Upper lobe of right lung (tissue), 1 donor: Measurements from ENCODE around the gene RUNX1. TPM values are rescaled to one million over a fixed set of nuclear protein-coding genes. Genes with fewer than 3 reads are reported as not detected.

Experiments
- ATAC-seq: fragments of 200-7000 bp; cut with Tn5 transposase; one replicate; pipeline ENCODE4 v1.9.1; 2020; ENCODE audit warnings: mild to moderate bottlenecking, moderate library complexity
- DNase-seq: peaks from one replicate; pipeline ENCODE4 v3.0.0-alpha.2; 2020
- H3K27ac ChIP-seq: fragments of 200-600 bp; one replicate; pipeline ENCODE4 v1.8.0; 2022
- H3K27me3 ChIP-seq: fragments of 200-600 bp; one replicate; pipeline ENCODE4 v1.8.0; 2022; ENCODE audit warnings: mild to moderate bottlenecking
- H3K36me3 ChIP-seq: fragments of 200-600 bp; one replicate; pipeline ENCODE4 v1.8.0; 2022
- H3K4me1 ChIP-seq: fragments of 200-600 bp; one replicate; pipeline ENCODE4 v1.8.0; 2022
- H3K4me3 ChIP-seq: fragments of 200-600 bp; one replicate; pipeline ENCODE4 v1.8.0; 2022; ENCODE audit warnings: mild to moderate bottlenecking
- H3K9me3 ChIP-seq: fragments of 200-600 bp; one replicate; pipeline ENCODE4 v1.8.0; 2022
- CTCF ChIP-seq: fragments of 200-600 bp; IDR thresholded peaks from one replicate; pipeline ENCODE4 v1.8.0; 2022; ENCODE audit warnings: antibody characterized with exemption
- intact Hi-C: fragments of 100-400 bp; cut with DNase I; formaldehyde crosslinking; loops from one replicate; pipeline ENCODE4 v1.11.0; 2022
- total RNA-seq: library from RNA; stranded (reverse); fragmentation: NEBNext Ultra II Directional; extraction: Animal tissue kit (Norgen Biotek cat#: 25700); gene quantifications from one replicate; pipeline ENCODE4 v1.2.1, GENCODE V29; 2021
- donor health status: DM: no; HTN: yes; CAD: no; lungs with severe emphysema.

RUNX1 gene
- total RNA-seq, 1 donor from 2014 or later = 86.9 TPM

GRCh38 chr21:34813266-34813894 lies 235.7 kb downstream of the RUNX1 start:
- intact Hi-C loops = no loop called here
- no peaks in the 10 kb centered on the region for H3K9me3 ChIP-seq

GRCh38 chr21:34812504-34813265 lies 236.4 kb downstream of the RUNX1 start:
- intact Hi-C loops = no loop called here
- H3K36me3 ChIP-seq = peaks cover 48% of the 10 kb centered on the region
- peaks cover 14% of the 10 kb centered on the region for H3K4me1 ChIP-seq
- no peak overlapping the region for H3K4me3 ChIP-seq
- H3K9me3 ChIP-seq = no peaks in the 10 kb centered on the region
- H3K27ac ChIP-seq = no peak overlapping the region
- no peak for DNase-seq
- TF ChIP-seq CTCF = no peak
- no peak for ATAC-seq
- H3K27me3 ChIP-seq = no peaks in the 10 kb centered on the region

More at GRCh38 chr21:34813266-34813894, 235.7 kb downstream of the RUNX1 start:
- DNase-seq (no peak), ATAC-seq (peak; percentile 40)
- Histone ChIP-seq H3K4me1 (peaks cover 11% of the 10 kb centered on the region), H3K4me3 (no peak overlapping the region), H3K27me3 (no peaks in the 10 kb centered on the region), H3K36me3 (peaks cover 51% of the 10 kb centered on the region), H3K27ac (no peak overlapping the region)
- TF ChIP-seq CTCF = no peak

GRCh38 chr21:34811368-34811767 lies 237.7 kb downstream of the RUNX1 start:
- H3K4me1 ChIP-seq = peaks cover 14% of the 10 kb centered on the region
- no peaks in the 10 kb centered on the region for H3K9me3 ChIP-seq
- intact Hi-C loops = no loop called here
- no peak overlapping the region for H3K27ac ChIP-seq
- DNase-seq = no peak
- ATAC-seq = no peak
- TF ChIP-seq CTCF = no peak
- peaks cover 46% of the 10 kb centered on the region for H3K36me3 ChIP-seq
- no peak overlapping the region for H3K4me3 ChIP-seq
- H3K27me3 ChIP-seq = no peaks in the 10 kb centered on the region

- TF ChIP-seq CTCF = no peak
- ATAC-seq (no peak), DNase-seq (no peak)
- Histone ChIP-seq H3K9me3 (no peaks in the 10 kb centered on the region), H3K36me3 (peaks cover 41% of the 10 kb centered on the region), H3K4me3 (no peak overlapping the region), H3K27ac (no peak overlapping the region), H3K4me1 (peaks cover 14% of the 10 kb centered on the region), H3K27me3 (no peaks in the 10 kb centered on the region)
- intact Hi-C loops = no loop called here
Measured at GRCh38 chr21:34810786-34811185, 238.3 kb downstream of the RUNX1 start.

GRCh38 chr21:34809822-34810221 lies 239.3 kb downstream of the RUNX1 start:
- intact Hi-C loops = no loop called here
- Histone ChIP-seq H3K27me3 (no peaks in the 10 kb centered on the region), H3K4me1 (peaks cover 14% of the 10 kb centered on the region), H3K36me3 (peaks cover 38% of the 10 kb centered on the region), H3K4me3 (no peak overlapping the region), H3K27ac (no peak overlapping the region), H3K9me3 (no peaks in the 10 kb centered on the region)
- no peak for ATAC-seq
- TF ChIP-seq CTCF = no peak
- DNase-seq = no peak
